ENCODE measurements around the gene ACAT1.
"Not testable (repeated sequence)": the region's sequence is repeated elsewhere in the genome, so short reads cannot be mapped to it uniquely, and the experiment has no call there.

ACAT1 gene

GRCh38 chr11:108147150-108147549, 25.8 kb downstream of the ACAT1 start:
- no peak for DNase-seq (ENCODE audit: low spot score)

- DNase-seq (ENCODE audit: low spot score), result no peak
Measured at GRCh38 chr11:108148556-108148955, 27.2 kb downstream of the ACAT1 start.

- no peak for DNase-seq (ENCODE audit: low spot score)
Measured at GRCh38 chr11:108154591-108154990, 33.2 kb downstream of the ACAT1 start.

GRCh38 chr11:108160970-108161566, 39.7 kb downstream of the ACAT1 start:
- DNase-seq (ENCODE audit: low spot score), result no peak

- DNase-seq (ENCODE audit: low spot score), result not testable (repeated sequence)
Measured at GRCh38 chr11:108162878-108163277, 41.5 kb downstream of the ACAT1 start.

- DNase-seq (ENCODE audit: low spot score), result no peak
Measured at GRCh38 chr11:108167624-108168023, 46.3 kb downstream of the ACAT1 start.

- no peak for DNase-seq (ENCODE audit: low spot score)
Measured at GRCh38 chr11:108170184-108170583, 48.8 kb downstream of the ACAT1 start.

- no peak for DNase-seq (ENCODE audit: low spot score)
Measured at GRCh38 chr11:108177570-108177969, 56.2 kb downstream of the ACAT1 start.

- DNase-seq (ENCODE audit: low spot score), result no peak
Measured at GRCh38 chr11:108193725-108194124, 72.4 kb downstream of the ACAT1 start.

GRCh38 chr11:108196901-108197300, 75.5 kb downstream of the ACAT1 start:
- DNase-seq (ENCODE audit: low spot score), result no peak
